GM18907 (cell line): ENCODE measurements around the gene MLYCD.

ENCODE experiments used
- ATAC-seq: cut with Tn5 transposase; IDR thresholded peaks from one replicate; pipeline ENCODE4 v1.9.1; 2021; ENCODE audit warnings: mild to moderate bottlenecking, moderate library complexity; ENCODE audit not compliant: unreplicated experiment

MLYCD gene

GRCh38 chr16:83925095-83925905, 26.4 kb downstream of the MLYCD start:
- ATAC-seq, result no peak

- no peak for ATAC-seq
These were observed 27.2 kb downstream of the MLYCD start for GRCh38 chr16:83925957-83926725.

GRCh38 chr16:83926726-83927397, 27.9 kb downstream of the MLYCD start:
- peak; percentile 53 for ATAC-seq

GRCh38 chr16:83928341-83929055, 29.6 kb downstream of the MLYCD start:
- no peak for ATAC-seq

GRCh38 chr16:83929811-83930555, 31.1 kb downstream of the MLYCD start:
- no peak for ATAC-seq

GRCh38 chr16:83930730-83931500, 32.0 kb downstream of the MLYCD start:
- no peak for ATAC-seq

- ATAC-seq, result no peak
These were observed 32.6 kb downstream of the MLYCD start for GRCh38 chr16:83931556-83931955.

GRCh38 chr16:83932304-83932703, 33.4 kb downstream of the MLYCD start:
- ATAC-seq, result no peak

GRCh38 chr16:83932955-83933673, 34.2 kb downstream of the MLYCD start:
- ATAC-seq, result no peak

GRCh38 chr16:83933885-83934683, 35.2 kb downstream of the MLYCD start:
- ATAC-seq, result no peak

GRCh38 chr16:83934684-83934977, 35.7 kb downstream of the MLYCD start:
- ATAC-seq, result no peak

GRCh38 chr16:83935005-83935857, 36.3 kb downstream of the MLYCD start:
- no peak for ATAC-seq

- ATAC-seq, result no peak
These were observed 36.9 kb downstream of the MLYCD start for GRCh38 chr16:83935858-83936255.

GRCh38 chr16:83936581-83937165, 37.8 kb downstream of the MLYCD start:
- ATAC-seq, result no peak

GRCh38 chr16:83937267-83937666, 38.4 kb downstream of the MLYCD start:
- no peak for ATAC-seq

GRCh38 chr16:83937922-83938885, 39.3 kb downstream of the MLYCD start:
- ATAC-seq, result no peak
